SK-N-MC (cell line): Measurements from ENCODE around the gene HOXB1.

Experiments used
- DNase-seq: peaks from one replicate; pipeline ENCODE4 v3.0.0-alpha.2; 2011; ENCODE audit warnings: low read depth, low spot score
- H3K27ac ChIP-seq: fragments of 200-600 bp; sonication (generic); 2 replicates; pipeline ENCODE4 v1.5.1; 2016; ENCODE audit warnings: mixed run types
- H3K36me3 ChIP-seq: fragments of 200-600 bp; sonication (generic); 2 replicates; pipeline ENCODE4 v1.6.1; 2017; ENCODE audit warnings: antibody characterized with exemption, low read length, mixed read lengths; ENCODE audit not compliant: insufficient read depth
- H3K4me3 ChIP-seq: fragments of 200-600 bp; sonication (generic); 2 replicates; pipeline ENCODE4 v1.5.1; 2016
- H3K9ac ChIP-seq: fragments of 200-600 bp; sonication (generic); 2 replicates; pipeline ENCODE4 v1.8.0; 2017; ENCODE audit warnings: mixed run types, mixed read lengths; ENCODE audit not compliant: insufficient read length
- H3K9me3 ChIP-seq: fragments of 200-600 bp; sonication (generic); 2 replicates; pipeline ENCODE4 v1.6.1; 2017; ENCODE audit warnings: low read depth, mild to moderate bottlenecking, antibody characterized with exemption, low read length, moderate library complexity, mixed read lengths
- EZH2 ChIP-seq: fragments of 200-600 bp; sonication (generic); IDR thresholded peaks from one replicate; pipeline ENCODE4 v1.6.1; 2017; ENCODE audit warnings: antibody characterized with exemption
- FOXP2 ChIP-seq: optimal IDR thresholded peaks from 2 replicates; pipeline ENCODE3; 2011; ENCODE audit warnings: mild to moderate bottlenecking, moderate library complexity; ENCODE audit not compliant: insufficient read depth; ENCODE audit errors: extremely low read length, control extremely low read depth
- POLR2AphosphoS5 ChIP-seq: IDR thresholded peaks from 2 replicates; pipeline ENCODE4 v1.6.1; 2012; ENCODE audit warnings: mild to moderate bottlenecking, low read depth, low read length, borderline replicate concordance

Gene HOXB1

GRCh38 chr17:48479014-48479402 is 51.8 kb downstream of the HOXB1 start:
- H3K27ac ChIP-seq, result no peak overlapping the region
- TF ChIP-seq EZH2 (no peak), FOXP2 (no peak), POLR2AphosphoS5 (no peak)
- no peaks in the 10 kb centered on the region for H3K36me3 ChIP-seq
- H3K4me3 ChIP-seq, result no peak overlapping the region
- H3K9me3 ChIP-seq, result no peaks in the 10 kb centered on the region
- no peak overlapping the region for H3K9ac ChIP-seq
- no peak for DNase-seq
